ENCODE measurements around the gene RAP1GAP. TPM values are rescaled to one million over a fixed set of nuclear protein-coding genes. Genes with fewer than 3 reads are reported as not detected.

The RAP1GAP gene
- total and polyA plus RNA-seq, 9 of the 15 experiments (the other 6 are each of a cell fraction or from before 2014, with no cell fraction given), result 0.29 to 30.2 (median 19.2) TPM

GRCh38 chr1:21613072-21613867 is 55.9 kb downstream of the RAP1GAP start (continued):
- TF ChIP-seq DMBX1 (CRISPR knock-in tag; IDR thresholded peaks at IDR 0.05; ENCODE audit: borderline replicate concordance), result peak; percentile 82; the same call in 1 of the 2 replicates
- no peak for TF ChIP-seq IRF9 (tag; IDR thresholded peaks at IDR 0.05)
- TF ChIP-seq ZNF551 (CRISPR knock-in tag; IDR thresholded peaks at IDR 0.05), result no peak
- TF ChIP-seq ATF1 (CRISPR knock-in tag; IDR thresholded peaks at IDR 0.05), result no peak
- peak; percentile 84 for TF ChIP-seq ATF1 (tag; IDR thresholded peaks at IDR 0.05)
- no peak for TF ChIP-seq IFI16 (CRISPR knock-in tag; IDR thresholded peaks at IDR 0.05)
- TF ChIP-seq ZBTB11 (CRISPR knock-in tag; IDR thresholded peaks at IDR 0.05), result peak in 1 of 3 experiments; percentile 56; a peak in 1 of 6 replicates
- no peak for TF ChIP-seq SUPT5H (IDR thresholded peaks at IDR 0.05)
- TF ChIP-seq POLR2AphosphoS5 (IDR thresholded peaks at IDR 0.05; ENCODE audit: control insufficient read depth, insufficient read depth, low read depth, low read length), result peak; percentile 79
- peak; percentile 53 for TF ChIP-seq MTA2 (IDR thresholded peaks at IDR 0.05; ENCODE audit: low read depth)
- peak; percentile 79 for TF ChIP-seq MYNN (IDR thresholded peaks at IDR 0.05)
- no peak for TF ChIP-seq MYNN (CRISPR knock-in tag; IDR thresholded peaks at IDR 0.05)
- TF ChIP-seq ZC3H8 (IDR thresholded peaks at IDR 0.05), result no peak
- no peak for TF ChIP-seq SRSF7 (optimal IDR thresholded peaks at IDR 0.05; ENCODE audit: low read depth, low read length)
- peak; percentile 98 for TF ChIP-seq ZNF592 (IDR thresholded peaks at IDR 0.05)
- no peak for TF ChIP-seq ATF2 (CRISPR knock-in tag; IDR thresholded peaks at IDR 0.05)
- TF ChIP-seq ASH1L (IDR thresholded peaks at IDR 0.05; ENCODE audit: borderline replicate concordance, low read depth, partially characterized antibody), result no peak
- TF ChIP-seq C11orf30 (IDR thresholded peaks at IDR 0.05; ENCODE audit: low read depth), result no peak
- peak in 1 of 2 experiments; percentile 41; a peak in 1 of 4 replicates for TF ChIP-seq TRIM24 (IDR thresholded peaks at IDR 0.05)

Data from K562 (cell line).